ENCODE measurements around the gene TPM3. TPM values are rescaled to one million over a fixed set of nuclear protein-coding genes. Genes with fewer than 3 reads are reported as not detected.

The TPM3 gene
- polyA plus RNA-seq, 3 donors: 418 to 1,159 (median 1,153) TPM

- Mint-ChIP-seq H3K27ac (peak overlapping the region in 4 of 7 donors; percentile 9 to 82 (median 70)), H3K4me3 (no peak overlapping the region), H3K27me3 (ENCODE audit: low read depth in 3 of 3) (no peaks in the 10 kb centered on the region), H3K4me1 (peaks cover 38% of the 10 kb centered on the region), H3K9me3 (peaks cover 0 to 1% (median 0%) of the 10 kb centered on the region in 7 donors), H3K36me3 (peaks cover 87 to 93% of the 10 kb centered on the region in 2 donors)
- Histone ChIP-seq H3K4me1 (ENCODE audit: control insufficient read depth in 1 of 2, insufficient read depth in 2 of 2, low read length in 2 of 2) (peaks cover 39 to 41% of the 10 kb centered on the region in 2 donors), H3K79me2 (ENCODE audit: insufficient read depth, low read length) (peaks cover 57% of the 10 kb centered on the region), H4K20me1 (ENCODE audit: insufficient read depth, low read length) (peaks cover 87% of the 10 kb centered on the region), H3K36me3 (replicated peaks in 1 of 2; ENCODE audit: control insufficient read depth in 1 of 2, insufficient read depth in 2 of 2, low read length in 2 of 2) (peaks cover 85 to 94% of the 10 kb centered on the region in 2 donors), H3K4me3 (replicated peaks in 1 of 3; ENCODE audit: low read depth in 2 of 3, low read length in 3 of 3) (no peak overlapping the region), H3K9me3 (replicated peaks in 1 of 2; ENCODE audit: control insufficient read depth in 1 of 2, insufficient read depth in 1 of 2, low read length in 2 of 2) (no peaks in the 10 kb centered on the region), H2AFZ (ENCODE audit: insufficient read depth, low read depth, low read length, poor library complexity, severe bottlenecking) (no peak overlapping the region), H3K4me2 (replicated peaks; ENCODE audit: extremely low read depth, low read length, poor library complexity, severe bottlenecking) (no peak overlapping the region), H3K9ac (ENCODE audit: insufficient read depth, low read length, poor library complexity, severe bottlenecking) (no peak overlapping the region), H3K27ac (ENCODE audit: low read depth in 1 of 2, low read length in 2 of 2) (peak overlapping the region in 1 of 2 donors; percentile 60), H3K27me3 (ENCODE audit: control insufficient read depth in 2 of 2, insufficient read depth in 2 of 2, low read length in 2 of 2) (no peaks in the 10 kb centered on the region)
- DNase-seq: no peak
- intact Hi-C loops (cut with micrococcal nuclease): no loop called here
- no peak for TF ChIP-seq CTCF (IDR thresholded peaks at IDR 0.05)
These were observed 32.3 kb downstream of the TPM3 start for GRCh38 chr1:154159554-154159953.

- H3K36me3 Mint-ChIP-seq: peaks cover 80 to 84% of the 10 kb centered on the region in 2 donors
These were observed 33.4 kb downstream of the TPM3 start for GRCh38 chr1:154158307-154159125.

More at GRCh38 chr1:154158307-154159125, 33.4 kb downstream of the TPM3 start:
- intact Hi-C loops (cut with micrococcal nuclease): no loop called here
- Histone ChIP-seq H4K20me1 (ENCODE audit: insufficient read depth, low read length) (peaks cover 85% of the 10 kb centered on the region), H3K4me3 (replicated peaks in 1 of 3; ENCODE audit: low read depth in 2 of 3, low read length in 3 of 3) (no peak overlapping the region), H3K79me2 (ENCODE audit: insufficient read depth, low read length) (peaks cover 47% of the 10 kb centered on the region), H2AFZ (ENCODE audit: insufficient read depth, low read depth, low read length, poor library complexity, severe bottlenecking) (no peak overlapping the region), H3K4me2 (replicated peaks; ENCODE audit: extremely low read depth, low read length, poor library complexity, severe bottlenecking) (no peak overlapping the region), H3K36me3 (replicated peaks in 1 of 2; ENCODE audit: control insufficient read depth in 1 of 2, insufficient read depth in 2 of 2, low read length in 2 of 2) (peaks cover 75 to 87% of the 10 kb centered on the region in 2 donors), H3K27me3 (ENCODE audit: control insufficient read depth in 2 of 2, insufficient read depth in 2 of 2, low read length in 2 of 2) (no peaks in the 10 kb centered on the region), H3K9ac (ENCODE audit: insufficient read depth, low read length, poor library complexity, severe bottlenecking) (no peak overlapping the region), H3K4me1 (ENCODE audit: control insufficient read depth in 1 of 2, insufficient read depth in 2 of 2, low read length in 2 of 2) (peaks cover 48 to 52% of the 10 kb centered on the region in 2 donors), H3K27ac (ENCODE audit: low read depth in 1 of 2, low read length in 2 of 2) (peak overlapping the region; percentile 34 to 60), H3K9me3 (replicated peaks in 1 of 2; ENCODE audit: control insufficient read depth in 1 of 2, insufficient read depth in 1 of 2, low read length in 2 of 2) (no peaks in the 10 kb centered on the region)
- DNase-seq: peak; percentile 47 to 67 (median 62)
- H3K27ac Mint-ChIP-seq: peak overlapping the region; percentile 73 to 91 (median 85)
- peaks cover 0 to 1% (median 0%) of the 10 kb centered on the region in 7 donors for H3K9me3 Mint-ChIP-seq
- H3K27me3 Mint-ChIP-seq (ENCODE audit: low read depth in 3 of 3): no peaks in the 10 kb centered on the region
- 56% methylated on average over 6 of the region's 8 CpGs for whole genome bisulfite sequencing (ENCODE audit: insufficient coverage)
- TF ChIP-seq CTCF (IDR thresholded peaks at IDR 0.05): no peak
- peaks cover 48% of the 10 kb centered on the region for H3K4me1 Mint-ChIP-seq
- no peak overlapping the region for H3K4me3 Mint-ChIP-seq

All from CD14-positive monocyte (primary cell).